Fibroblast of the aortic adventitia (primary cell): ENCODE results near the gene ABCC3. TPM values are rescaled to one million over a fixed set of nuclear protein-coding genes. Genes with fewer than 3 reads are reported as not detected.

Experiments
- DNase-seq: peaks from one replicate; pipeline ENCODE4 v3.0.0-alpha.2; 2010; ENCODE audit warnings: low read depth
- H3K4me3 ChIP-seq: 2 replicates; pipeline ENCODE4 v1.5.1; 2011; ENCODE audit warnings: low read depth, mild to moderate bottlenecking, control low read depth, low read length, moderate library complexity
- CTCF ChIP-seq: IDR thresholded peaks from 2 replicates; pipeline ENCODE4 v1.5.1; 2011; ENCODE audit warnings: mild to moderate bottlenecking, low read length, control low read depth, inconsistent platforms; ENCODE audit not compliant: insufficient read depth
- total RNA-seq: library from RNA; depleted of rRNA; stranded (reverse); fragments of >200 nt; gene quantifications from 2 replicates; pipeline ENCODE4 v1.2.3, GENCODE V29; 2012; ENCODE audit warnings: low replicate concordance

The ABCC3 gene
- total RNA-seq, 1 donor = 12.5 TPM

GRCh38 chr17:50588391-50589049 is 46.2 kb upstream of the ABCC3 start:
- no peak for DNase-seq
- no peak overlapping the region for H3K4me3 ChIP-seq
- no peak for TF ChIP-seq CTCF

- DNase-seq = peak; percentile 31
- H3K4me3 ChIP-seq = no peak overlapping the region
- no peak for TF ChIP-seq CTCF
Observed at GRCh38 chr17:50589095-50589705, 45.5 kb upstream of the ABCC3 start.

GRCh38 chr17:50590946-50591737 is 43.5 kb upstream of the ABCC3 start:
- H3K4me3 ChIP-seq = no peak overlapping the region
- no peak for TF ChIP-seq CTCF
- DNase-seq = no peak

DNA sequence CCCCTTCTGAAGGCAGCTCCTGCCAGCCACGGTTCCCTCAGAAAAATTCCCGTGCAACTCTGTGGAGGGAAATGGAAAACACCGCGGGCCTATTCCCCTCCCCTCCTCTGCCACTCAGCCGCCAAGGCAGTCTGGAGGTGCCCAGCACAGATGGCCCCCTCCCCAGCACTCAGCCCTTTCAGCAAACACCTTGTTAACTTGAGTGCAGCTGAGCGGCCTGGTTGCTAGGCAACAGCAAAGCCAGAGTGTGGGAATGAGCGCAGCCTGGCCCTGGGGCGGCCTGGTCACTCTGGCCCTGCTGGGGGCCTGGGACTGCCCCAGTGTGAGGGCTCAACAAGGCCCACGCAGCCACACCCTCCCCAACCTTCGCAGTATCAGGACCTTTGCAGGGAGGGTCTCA is 41.4 kb upstream of the ABCC3 start:
- TF ChIP-seq CTCF = no peak

GRCh38 chr17:50594128-50594823 is 40.4 kb upstream of the ABCC3 start:
- H3K4me3 ChIP-seq = no peak overlapping the region
- no peak for DNase-seq
- no peak for TF ChIP-seq CTCF

More for the DNA sequence above, 41.4 kb upstream of the ABCC3 start:
- no peak overlapping the region for H3K4me3 ChIP-seq
- DNase-seq = no peak

GRCh38 chr17:50594892-50595291 is 39.8 kb upstream of the ABCC3 start:
- no peak for DNase-seq
- TF ChIP-seq CTCF = no peak
- no peak overlapping the region for H3K4me3 ChIP-seq
